T-helper 2 cell treated with Interferon-gamma antibody and Interleukin-4, amounts not matched to agents 5 μg/mL and 100 μg/mL, for 36 hours (primary cell): ENCODE measurements around the gene DOCK4.

ENCODE experiments used
- DNase-seq: peaks from one replicate; pipeline ENCODE4 v3.0.0; 2021; ENCODE audit warnings: low spot score
- H3K27ac Mint-ChIP-seq: one replicate; pipeline ENCODE4 v1.8.0; 2021; ENCODE audit warnings: mild to moderate bottlenecking, mixed read lengths
- H3K27me3 Mint-ChIP-seq: one replicate; pipeline ENCODE4 v1.8.0; 2021; ENCODE audit warnings: low read depth, mixed read lengths
- H3K36me3 Mint-ChIP-seq: one replicate; pipeline ENCODE4 v1.8.0; 2021; ENCODE audit warnings: low read depth, mixed read lengths
- H3K4me1 Mint-ChIP-seq: one replicate; pipeline ENCODE4 v1.8.0; 2021; ENCODE audit warnings: low read depth, mixed read lengths
- H3K4me3 Mint-ChIP-seq: one replicate; pipeline ENCODE4 v1.8.0; 2022; ENCODE audit warnings: mild to moderate bottlenecking, moderate library complexity, mixed read lengths
- H3K9me3 Mint-ChIP-seq: one replicate; pipeline ENCODE4 v1.8.0; 2021; ENCODE audit warnings: mixed read lengths

The DOCK4 gene

DNA sequence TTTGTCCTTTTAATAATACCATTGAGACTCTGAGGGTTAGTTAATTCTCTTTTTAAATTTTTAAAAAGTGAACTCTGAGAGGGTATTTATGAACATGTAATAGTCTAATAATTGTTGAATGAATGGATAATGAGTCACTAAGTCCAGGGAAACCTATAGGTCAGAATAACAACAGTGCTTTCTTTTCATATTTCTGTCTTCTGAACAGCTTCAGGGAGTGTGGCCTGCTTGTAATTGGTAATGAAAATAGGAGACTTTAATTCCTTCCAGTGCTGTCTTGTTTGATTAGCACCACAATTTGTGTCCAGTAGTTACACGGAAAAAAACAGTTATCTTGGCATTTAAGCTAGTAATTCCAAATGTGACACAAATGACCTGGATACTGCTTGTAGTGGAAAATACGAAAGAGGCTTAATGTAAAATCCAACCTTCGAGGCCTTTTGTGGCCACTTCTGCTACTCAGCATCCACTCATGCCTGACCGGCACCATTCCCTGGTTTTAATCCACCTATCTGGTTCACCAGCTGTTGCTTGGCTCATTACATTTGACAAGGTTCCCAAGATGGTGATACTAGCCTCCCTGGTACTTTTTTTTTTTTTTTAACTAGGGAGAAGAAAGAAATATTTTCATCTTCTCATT, 494.7 kb downstream of the DOCK4 start:
- H3K4me3 Mint-ChIP-seq, result no peak overlapping the region
- H3K36me3 Mint-ChIP-seq, result no peaks in the 10 kb centered on the region
- no peaks in the 10 kb centered on the region for H3K4me1 Mint-ChIP-seq
- no peaks in the 10 kb centered on the region for H3K9me3 Mint-ChIP-seq
- H3K27me3 Mint-ChIP-seq, result peaks cover 2% of the 10 kb centered on the region
- H3K27ac Mint-ChIP-seq, result no peak overlapping the region
- DNase-seq, result no peak

DNA sequence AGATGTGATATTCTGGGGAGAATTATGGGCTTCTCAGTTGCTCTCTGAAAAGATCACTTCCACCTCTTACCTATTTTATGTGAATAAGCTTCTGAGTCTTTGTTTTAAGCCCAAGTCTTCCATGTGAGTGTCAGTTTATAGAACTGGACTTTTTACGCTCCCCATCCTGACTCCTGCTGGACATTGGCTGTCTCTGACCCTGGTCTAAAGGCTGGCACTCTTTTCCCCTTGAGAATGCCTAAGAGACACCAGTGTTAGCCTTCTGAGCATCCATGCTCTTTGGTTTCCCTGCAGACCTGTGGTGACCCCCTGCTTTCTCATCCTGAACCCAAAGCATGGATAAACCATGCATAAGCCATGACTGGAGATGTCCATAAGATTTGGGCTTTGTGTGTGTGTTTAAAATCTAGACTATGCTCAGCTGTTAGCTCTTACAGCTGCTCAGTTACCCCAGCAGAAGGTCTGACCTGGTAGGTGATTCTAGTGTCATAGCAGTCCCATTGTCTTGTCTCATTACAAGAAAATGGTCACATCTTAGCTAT, 495.3 kb downstream of the DOCK4 start:
- no peak overlapping the region for H3K27ac Mint-ChIP-seq
- DNase-seq, result no peak
- no peaks in the 10 kb centered on the region for H3K36me3 Mint-ChIP-seq
- H3K4me1 Mint-ChIP-seq, result no peaks in the 10 kb centered on the region
- H3K27me3 Mint-ChIP-seq, result peaks cover 2% of the 10 kb centered on the region
- H3K4me3 Mint-ChIP-seq, result no peak overlapping the region
- H3K9me3 Mint-ChIP-seq, result no peaks in the 10 kb centered on the region

GRCh38 chr7:111708072-111708471, 498.1 kb downstream of the DOCK4 start:
- Mint-ChIP-seq H3K4me1 (no peaks in the 10 kb centered on the region), H3K9me3 (no peaks in the 10 kb centered on the region), H3K4me3 (no peak overlapping the region), H3K36me3 (no peaks in the 10 kb centered on the region), H3K27ac (no peak overlapping the region), H3K27me3 (peaks cover 2% of the 10 kb centered on the region)
- no peak for DNase-seq

GRCh38 chr7:111705807-111706206, 500.4 kb downstream of the DOCK4 start:
- Mint-ChIP-seq H3K27me3 (peaks cover 2% of the 10 kb centered on the region), H3K9me3 (no peaks in the 10 kb centered on the region), H3K4me3 (no peak overlapping the region), H3K36me3 (no peaks in the 10 kb centered on the region), H3K27ac (no peak overlapping the region), H3K4me1 (no peaks in the 10 kb centered on the region)
- DNase-seq, result no peak

GRCh38 chr7:111697771-111698170, 508.4 kb downstream of the DOCK4 start:
- DNase-seq, result no peak
- Mint-ChIP-seq H3K4me3 (no peak overlapping the region), H3K36me3 (no peaks in the 10 kb centered on the region), H3K9me3 (no peaks in the 10 kb centered on the region), H3K27me3 (no peaks in the 10 kb centered on the region), H3K27ac (no peak overlapping the region), H3K4me1 (no peaks in the 10 kb centered on the region)

GRCh38 chr7:111694376-111694775, 511.8 kb downstream of the DOCK4 start:
- H3K4me1 Mint-ChIP-seq, result no peaks in the 10 kb centered on the region
- DNase-seq, result no peak
- no peak overlapping the region for H3K4me3 Mint-ChIP-seq
- H3K27me3 Mint-ChIP-seq, result peaks cover 3% of the 10 kb centered on the region
- no peak overlapping the region for H3K27ac Mint-ChIP-seq
- no peaks in the 10 kb centered on the region for H3K9me3 Mint-ChIP-seq
- H3K36me3 Mint-ChIP-seq, result no peaks in the 10 kb centered on the region

- H3K9me3 Mint-ChIP-seq, result no peaks in the 10 kb centered on the region
- no peaks in the 10 kb centered on the region for H3K4me1 Mint-ChIP-seq
- no peak overlapping the region for H3K27ac Mint-ChIP-seq
- no peak for DNase-seq
- peaks cover 3% of the 10 kb centered on the region for H3K27me3 Mint-ChIP-seq
- no peaks in the 10 kb centered on the region for H3K36me3 Mint-ChIP-seq
- H3K4me3 Mint-ChIP-seq, result no peak overlapping the region
Observed at GRCh38 chr7:111690364-111691111, 515.7 kb downstream of the DOCK4 start.

DNA sequence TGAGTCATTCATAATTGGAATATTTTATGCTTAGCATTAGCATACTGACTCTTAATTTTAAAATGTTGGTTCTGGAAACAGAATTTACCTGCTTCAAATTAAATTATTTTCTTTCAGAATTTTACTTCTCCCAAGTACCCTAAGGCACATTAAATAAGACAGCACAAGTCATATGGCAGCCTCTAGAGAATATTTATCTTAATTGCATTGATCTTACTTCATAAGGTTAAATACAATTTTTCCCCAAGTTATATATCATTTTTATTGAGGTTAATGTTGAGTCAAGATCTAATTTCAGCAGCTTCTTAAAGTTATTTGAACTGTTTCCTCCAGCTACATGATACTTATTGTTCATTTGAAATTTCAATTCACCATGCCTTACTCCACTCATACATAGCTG, 520.9 kb downstream of the DOCK4 start:
- Mint-ChIP-seq H3K4me3 (no peak overlapping the region), H3K9me3 (no peaks in the 10 kb centered on the region), H3K4me1 (no peaks in the 10 kb centered on the region)

GRCh38 chr7:111682588-111683340, 523.4 kb downstream of the DOCK4 start:
- H3K27ac Mint-ChIP-seq, result no peak overlapping the region
- H3K9me3 Mint-ChIP-seq, result no peaks in the 10 kb centered on the region
- no peaks in the 10 kb centered on the region for H3K27me3 Mint-ChIP-seq
- H3K4me1 Mint-ChIP-seq, result no peaks in the 10 kb centered on the region
- no peak overlapping the region for H3K4me3 Mint-ChIP-seq
- no peaks in the 10 kb centered on the region for H3K36me3 Mint-ChIP-seq
- no peak for DNase-seq

More for the DNA sequence above, 520.9 kb downstream of the DOCK4 start:
- DNase-seq, result no peak
- Mint-ChIP-seq H3K36me3 (no peaks in the 10 kb centered on the region), H3K27ac (no peak overlapping the region), H3K27me3 (no peaks in the 10 kb centered on the region)

DNA sequence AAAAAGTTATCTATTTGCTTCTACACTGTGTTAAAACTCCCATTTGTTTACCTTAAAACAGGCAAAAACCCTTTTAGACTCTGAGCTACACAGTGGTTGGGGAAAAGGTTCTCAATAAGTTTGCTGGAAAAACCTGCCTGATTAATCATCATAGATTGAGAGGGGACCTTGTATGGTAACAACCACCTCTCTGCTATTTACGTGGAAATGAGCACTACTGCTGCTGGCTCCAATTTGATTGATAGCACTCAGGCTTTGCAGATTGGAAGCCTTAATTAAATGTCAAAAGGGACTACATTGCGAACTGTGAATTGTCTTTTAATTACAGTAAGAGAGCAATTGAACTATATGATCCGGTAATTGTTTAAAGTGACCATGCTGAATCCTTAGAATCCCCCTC, 525.0 kb downstream of the DOCK4 start:
- DNase-seq, result no peak
- Mint-ChIP-seq H3K27ac (no peak overlapping the region), H3K4me1 (no peaks in the 10 kb centered on the region), H3K9me3 (no peaks in the 10 kb centered on the region), H3K4me3 (no peak overlapping the region), H3K36me3 (no peaks in the 10 kb centered on the region), H3K27me3 (no peaks in the 10 kb centered on the region)

DNA sequence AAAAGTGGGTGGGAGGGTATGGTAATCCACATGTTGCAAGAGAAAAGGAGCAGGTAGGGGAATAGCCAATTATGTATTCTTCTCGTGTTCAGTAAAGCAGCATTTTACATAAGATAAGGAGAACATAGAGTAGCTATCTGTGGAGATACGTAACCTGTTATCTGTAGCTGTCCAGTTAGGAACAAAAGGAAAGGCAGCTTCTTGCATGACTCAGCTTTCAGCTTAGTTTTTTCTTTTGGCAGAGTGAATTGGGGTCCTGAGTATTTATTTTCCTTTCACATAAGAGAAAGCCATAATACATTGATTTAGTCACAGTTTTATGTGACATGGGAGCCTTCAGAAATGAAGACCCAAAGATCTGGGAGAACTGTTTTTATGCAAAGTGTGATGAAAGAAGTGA, 527.2 kb downstream of the DOCK4 start:
- no peak overlapping the region for H3K4me3 Mint-ChIP-seq
- no peaks in the 10 kb centered on the region for H3K4me1 Mint-ChIP-seq
- no peaks in the 10 kb centered on the region for H3K36me3 Mint-ChIP-seq
- H3K27ac Mint-ChIP-seq, result no peak overlapping the region
- peaks cover 2% of the 10 kb centered on the region for H3K27me3 Mint-ChIP-seq
- H3K9me3 Mint-ChIP-seq, result no peaks in the 10 kb centered on the region
- no peak for DNase-seq

DNA sequence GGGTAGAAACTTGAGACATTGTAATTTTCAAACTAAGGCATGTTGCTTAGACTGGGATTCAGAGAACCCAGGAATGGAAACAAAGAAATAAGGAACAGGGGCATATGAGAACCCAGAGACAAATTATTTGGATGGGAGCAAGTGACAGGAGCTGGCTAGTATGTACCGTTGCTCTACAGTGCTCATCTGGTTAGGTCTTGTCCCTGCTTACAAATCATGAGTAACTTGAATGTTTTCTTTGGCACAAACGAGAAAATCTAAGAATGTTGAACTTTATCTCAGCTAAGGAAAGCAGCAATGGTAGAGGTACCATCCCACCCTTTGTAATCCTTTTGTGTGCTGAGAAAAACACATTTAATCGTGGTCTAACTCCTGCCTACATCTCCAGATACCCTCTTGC, 527.9 kb downstream of the DOCK4 start:
- no peak overlapping the region for H3K4me3 Mint-ChIP-seq
- H3K27ac Mint-ChIP-seq, result no peak overlapping the region
- no peak for DNase-seq
- no peaks in the 10 kb centered on the region for H3K36me3 Mint-ChIP-seq
- peaks cover 2% of the 10 kb centered on the region for H3K27me3 Mint-ChIP-seq
- no peaks in the 10 kb centered on the region for H3K4me1 Mint-ChIP-seq
- no peaks in the 10 kb centered on the region for H3K9me3 Mint-ChIP-seq

DNA sequence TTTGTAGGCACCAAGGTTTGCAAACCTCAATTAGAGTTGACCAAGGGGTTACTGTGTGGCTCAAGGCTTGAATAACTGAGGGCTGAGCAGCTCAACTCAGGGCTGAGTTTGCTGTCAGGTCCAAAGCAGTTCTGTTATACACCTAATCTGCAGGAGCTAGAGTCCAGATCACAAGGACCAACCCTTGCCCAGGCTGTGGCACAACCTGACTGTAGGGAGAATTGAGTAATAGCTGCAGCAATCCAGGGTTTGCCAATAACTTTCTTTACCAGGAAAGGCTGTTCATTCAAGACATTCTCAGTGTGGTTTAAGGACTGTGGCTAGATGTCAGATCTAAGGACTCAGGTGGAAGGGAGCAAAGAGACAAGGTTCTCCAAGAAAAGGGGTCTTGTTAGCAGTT, 528.4 kb downstream of the DOCK4 start:
- H3K27me3 Mint-ChIP-seq, result peaks cover 2% of the 10 kb centered on the region
- no peaks in the 10 kb centered on the region for H3K36me3 Mint-ChIP-seq
- H3K4me3 Mint-ChIP-seq, result no peak overlapping the region
- H3K9me3 Mint-ChIP-seq, result no peaks in the 10 kb centered on the region
- DNase-seq, result no peak
- H3K4me1 Mint-ChIP-seq, result no peaks in the 10 kb centered on the region
- no peak overlapping the region for H3K27ac Mint-ChIP-seq

DNA sequence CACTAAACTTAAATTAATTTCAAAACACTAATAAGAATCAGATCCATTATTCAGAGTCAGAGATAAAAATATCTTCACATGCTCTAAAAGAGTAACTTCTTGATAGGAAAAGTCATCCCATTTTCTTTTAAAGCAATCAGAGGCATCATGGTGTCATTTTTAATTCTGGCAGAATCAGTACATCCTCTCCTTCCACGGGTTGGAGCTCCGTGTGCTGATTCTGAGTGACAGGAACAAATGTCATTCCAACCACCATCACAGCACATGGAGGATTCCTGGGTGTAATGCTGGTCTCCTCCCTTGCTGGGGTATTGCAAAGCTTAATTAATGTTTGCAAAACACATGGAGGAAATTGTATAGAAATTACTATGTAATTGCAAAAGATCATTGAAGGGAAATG, 529.4 kb downstream of the DOCK4 start:
- Mint-ChIP-seq H3K36me3 (no peaks in the 10 kb centered on the region), H3K4me1 (no peaks in the 10 kb centered on the region), H3K9me3 (no peaks in the 10 kb centered on the region), H3K4me3 (no peak overlapping the region), H3K27ac (no peak overlapping the region), H3K27me3 (peaks cover 2% of the 10 kb centered on the region)
- no peak for DNase-seq
